Lower leg skin (tissue), 4 donors: ENCODE results near the gene UNC13B. TPM values are rescaled to one million over a fixed set of nuclear protein-coding genes. Genes with fewer than 3 reads are reported as not detected.

Source experiments
- DNase-seq, 2 donors: peaks; one replicate each; pipeline ENCODE4 v3.0.0-alpha.2; 2019; ENCODE audit warnings: low spot score in 2 of 2
- H3K4me3 ChIP-seq: fragments of 200-600 bp; sonication (generic); 2 replicates; pipeline ENCODE4 v1.5.1; 2017; ENCODE audit warnings: mild to moderate bottlenecking, low read depth; ENCODE audit not compliant: poor library complexity, severe bottlenecking
- CTCF ChIP-seq, 3 donors: fragments of 450-650 bp; IDR thresholded peaks; one replicate each; pipeline ENCODE4 v1.5.1; 2016; ENCODE audit warnings: antibody characterized with exemption in 3 of 3, mild to moderate bottlenecking in 3 of 3, moderate library complexity in 2 of 3
- POLR2A ChIP-seq, 2 donors: fragments of 450-650 bp; IDR thresholded peaks; one replicate each; pipeline ENCODE4 v1.6.1; 2016 to 2017; ENCODE audit warnings: antibody characterized with exemption in 2 of 2, mild to moderate bottlenecking in 1 of 2, moderate library complexity in 1 of 2
- WGBS, 2 donors: methylation state at CpG; one replicate each; pipeline ENCODE4 v1.1.5; 2018; 5-methylcytosine and 5-hydroxymethylcytosine counted together
- intact Hi-C: fragments of 100-400 bp; cut with DNase I; formaldehyde crosslinking; loops from one replicate; pipeline ENCODE4 v1.15.0; 2023; ENCODE audit warnings: low total_unique reads
- total RNA-seq, 4 donors: library from RNA; depleted of rRNA; stranded (reverse); fragments of >200 nt; gene quantifications; one replicate each; pipeline ENCODE4 v1.1.0, GENCODE V29; 2016

UNC13B gene
- total RNA-seq, 4 donors from 2014 or later = 11.9 to 29.0 (median 27.5) TPM

- no peak for TF ChIP-seq CTCF (IDR thresholded peaks at IDR 0.05)
- TF ChIP-seq POLR2A (IDR thresholded peaks at IDR 0.05) = no peak
- DNase-seq = peak; percentile 52 to 89
- WGBS, 2 donors = 16 to 26% methylated on average over 5 of the region's 5 CpGs
- intact Hi-C loops = loop anchor here (10.0 kb wide), 1 partner anchor 134 kb away; no protein-coding TSS in a partner anchor
- no peak overlapping the region for H3K4me3 ChIP-seq
These were observed 97.1 kb downstream of the UNC13B start for GRCh38 chr9:35258660-35259474.

- intact Hi-C loops = no loop called here
- no peak for TF ChIP-seq POLR2A (IDR thresholded peaks at IDR 0.05)
- no peak for TF ChIP-seq CTCF (IDR thresholded peaks at IDR 0.05)
- no peak overlapping the region for H3K4me3 ChIP-seq
- DNase-seq = no peak
- WGBS, 2 donors = 90 to 92% methylated on average over 1 of the region's 1 CpG
These were observed 98.4 kb downstream of the UNC13B start for GRCh38 chr9:35260186-35260585.

- intact Hi-C loops = no loop called here
- no peak overlapping the region for H3K4me3 ChIP-seq
- WGBS, 2 donors = 98 to 99% methylated on average over 2 of the region's 2 CpGs
- no peak for DNase-seq
- TF ChIP-seq CTCF (IDR thresholded peaks at IDR 0.05) = no peak
- no peak for TF ChIP-seq POLR2A (IDR thresholded peaks at IDR 0.05)
These were observed 100.3 kb downstream of the UNC13B start for GRCh38 chr9:35262064-35262463.

GRCh38 chr9:35267710-35268109 lies 105.9 kb downstream of the UNC13B start:
- intact Hi-C loops = no loop called here
- TF ChIP-seq CTCF (IDR thresholded peaks at IDR 0.05) (no peak), POLR2A (IDR thresholded peaks at IDR 0.05) (no peak)
- DNase-seq = no peak
- H3K4me3 ChIP-seq = no peak overlapping the region

- WGBS, 2 donors = 75 to 88% methylated on average over 1 of the region's 1 CpG
- no peak for TF ChIP-seq POLR2A (IDR thresholded peaks at IDR 0.05)
- H3K4me3 ChIP-seq = no peak overlapping the region
- DNase-seq = no peak
- intact Hi-C loops = no loop called here
These were observed 108.1 kb downstream of the UNC13B start for GRCh38 chr9:35269919-35270318.

GRCh38 chr9:35271637-35272036 lies 109.8 kb downstream of the UNC13B start:
- TF ChIP-seq CTCF (IDR thresholded peaks at IDR 0.05) (no peak), POLR2A (IDR thresholded peaks at IDR 0.05) (no peak)
- intact Hi-C loops = no loop called here
- DNase-seq = no peak
- 39 to 55% methylated on average over 2 of the region's 2 CpGs for WGBS, 2 donors
- H3K4me3 ChIP-seq = no peak overlapping the region
